ENCODE measurements around the gene VMA21. TPM values are rescaled to one million over a fixed set of nuclear protein-coding genes. Genes with fewer than 3 reads are reported as not detected.

Gene VMA21
- polyA plus RNA-seq, 4 donors: 23.7 to 33.5 (median 25.6) TPM

Other genes with a start within 250 kb of the VMA21 start
- gene GPR50, start 220.6 kb upstream of the VMA21 start, polyA plus RNA-seq (ENCODE audit: insufficient read length in 4 of 4): under 1 TPM in 2 of 4 donors, not detected in 2; 0.08 to 0.10 TPM
- gene PASD1, start 166.5 kb downstream of the VMA21 start, polyA plus RNA-seq (ENCODE audit: insufficient read length in 4 of 4): not detected

Data from left renal cortex interstitium (tissue), 4 donors.